GM21576 (cell line): ENCODE data around the gene COX5A.
"Not testable (repeated sequence)": the region's sequence is repeated elsewhere in the genome, so short reads cannot be mapped to it uniquely, and the experiment has no call there.

Experiments
- ATAC-seq: cut with Tn5 transposase; IDR thresholded peaks from one replicate; pipeline ENCODE4 v1.9.1; 2021; ENCODE audit warnings: mild to moderate bottlenecking, moderate library complexity; ENCODE audit not compliant: unreplicated experiment

Gene COX5A

DNA sequence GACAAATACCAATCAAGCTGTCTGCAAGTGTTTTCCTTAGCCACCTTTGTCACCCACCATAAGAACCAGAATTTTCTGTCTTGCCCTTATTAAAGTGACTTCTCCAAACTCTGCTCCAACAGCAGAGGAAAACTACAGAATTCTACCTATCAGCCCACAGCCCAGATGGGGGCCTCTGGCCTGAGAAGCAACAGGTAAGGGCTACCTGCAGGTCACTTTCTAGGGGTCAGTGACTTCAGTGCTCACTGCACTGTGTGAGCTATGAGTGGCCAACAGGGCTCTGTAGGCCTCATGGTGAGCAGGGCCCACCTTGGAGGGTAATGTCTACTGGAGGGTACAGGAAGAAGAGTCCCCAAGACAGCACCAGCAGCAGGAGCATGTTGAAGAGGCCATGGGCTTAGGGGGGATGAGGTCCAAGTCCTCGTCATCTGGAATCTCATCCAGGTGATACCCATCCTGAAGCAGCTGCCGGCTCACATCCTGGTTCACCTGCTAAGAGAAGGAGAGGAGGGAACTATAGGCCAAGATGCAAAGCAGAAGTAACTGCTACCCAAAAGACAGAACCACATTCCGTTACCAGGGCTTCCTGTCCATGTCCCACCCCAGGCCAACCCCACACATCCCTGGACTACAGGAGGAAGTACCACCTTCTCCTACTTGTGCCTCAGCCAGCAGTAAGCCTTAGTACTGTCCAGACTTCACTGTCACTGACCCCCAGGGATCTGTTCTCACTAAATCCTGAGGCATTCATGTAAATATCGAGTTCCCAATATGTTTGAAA is 35.4 kb downstream of the COX5A start:
- no peak for ATAC-seq

DNA sequence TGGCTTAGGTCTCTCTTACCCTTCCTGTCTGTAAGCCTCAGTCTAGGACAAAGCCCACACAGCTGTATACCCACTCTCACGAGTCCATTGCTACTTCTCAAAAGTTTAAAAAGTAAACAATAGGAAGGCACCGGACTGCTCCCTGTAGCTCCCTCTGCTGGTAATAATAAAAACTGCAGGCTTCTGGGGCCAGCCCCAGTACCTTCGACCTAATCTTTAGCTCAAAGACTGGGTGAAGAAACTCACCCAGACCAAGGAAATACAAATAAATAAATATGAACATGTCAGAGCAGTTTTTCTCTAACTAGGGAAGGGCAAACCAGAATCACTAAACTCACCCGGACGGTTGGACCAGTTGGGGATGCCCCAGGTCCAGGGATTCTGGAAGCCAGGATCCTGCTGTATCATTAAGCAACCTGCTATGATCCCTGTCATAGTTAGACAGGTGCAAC is 36.2 kb downstream of the COX5A start:
- no peak for ATAC-seq

DNA sequence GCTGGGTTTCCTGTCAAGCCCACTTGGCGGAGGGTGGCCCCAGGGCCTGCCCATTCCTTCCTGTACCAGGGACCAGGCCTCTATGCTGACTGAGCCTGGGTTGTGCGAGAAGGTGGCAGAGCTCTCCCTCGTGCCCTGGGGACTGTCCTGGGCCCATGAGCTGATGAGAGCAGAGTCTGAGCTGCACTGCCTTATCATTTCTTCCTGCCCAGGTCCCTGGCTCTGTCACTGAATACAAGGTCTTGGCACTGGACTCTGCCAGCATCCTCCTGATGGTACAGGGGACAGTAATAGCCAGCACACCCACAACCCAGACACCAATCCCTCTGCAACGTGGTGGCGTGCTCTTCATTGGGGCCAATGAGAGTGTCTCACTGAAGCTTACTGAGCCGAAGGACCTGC is 40.6 kb downstream of the COX5A start:
- ATAC-seq, result no peak

DNA sequence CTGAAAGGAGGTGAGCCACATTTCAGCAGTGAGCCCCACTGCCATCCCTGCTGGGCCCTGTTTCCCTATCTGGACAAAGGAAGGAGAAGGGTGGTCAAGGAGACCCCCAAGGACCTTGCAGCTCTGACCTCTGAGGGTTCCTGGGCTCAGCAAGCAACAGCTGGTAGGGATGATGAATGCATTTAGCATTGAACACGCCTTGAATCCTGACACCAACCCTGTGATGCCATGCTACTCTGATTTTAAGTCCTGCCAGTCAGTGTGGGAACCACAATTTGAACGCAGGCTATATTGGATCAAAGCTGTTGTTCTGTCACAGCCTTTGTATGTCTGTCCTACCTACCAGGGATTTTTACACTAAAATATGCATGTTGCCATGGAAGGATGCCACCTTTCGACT is 41.6 kb downstream of the COX5A start:
- ATAC-seq, result no peak

DNA sequence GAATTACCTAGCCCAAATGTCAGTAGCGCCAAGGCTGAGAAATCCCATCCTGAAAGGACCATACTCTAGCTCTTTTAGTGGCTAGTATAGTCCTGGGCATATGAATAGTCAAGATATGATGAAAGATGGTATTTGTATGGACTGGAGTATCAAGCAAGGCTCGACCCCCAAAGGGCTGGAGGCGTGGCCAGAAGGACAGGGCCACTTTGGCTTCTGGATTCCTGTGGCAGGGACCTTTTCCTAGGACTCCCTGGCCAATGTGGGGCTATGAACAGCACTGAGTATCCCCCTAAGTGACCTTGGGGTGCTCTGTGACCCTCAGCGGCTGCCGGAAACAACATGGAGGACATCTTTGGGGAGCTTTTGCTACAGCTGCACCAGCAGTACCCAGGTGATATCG is 42.0 kb downstream of the COX5A start:
- no peak for ATAC-seq

DNA sequence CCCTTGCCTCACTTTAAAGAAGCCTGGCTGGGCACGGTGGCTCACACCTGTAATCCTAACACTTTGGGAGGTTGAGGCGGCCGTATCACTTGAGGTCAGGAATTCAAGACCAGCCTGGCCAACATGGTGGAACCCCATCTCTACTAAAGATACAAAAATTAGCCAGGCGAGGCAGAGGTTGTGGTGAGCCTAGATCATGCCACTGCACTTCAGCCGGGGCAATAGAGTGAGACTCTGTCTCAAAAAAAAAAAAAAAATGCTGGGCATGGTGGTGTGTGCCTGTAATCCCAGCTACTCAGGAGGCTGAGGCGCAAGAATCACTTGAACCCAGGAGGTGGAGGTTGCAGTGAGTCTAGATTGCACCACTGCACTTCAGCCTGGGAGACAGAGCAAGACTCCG is 43.5 kb downstream of the COX5A start:
- ATAC-seq, result not testable (repeated sequence)

DNA sequence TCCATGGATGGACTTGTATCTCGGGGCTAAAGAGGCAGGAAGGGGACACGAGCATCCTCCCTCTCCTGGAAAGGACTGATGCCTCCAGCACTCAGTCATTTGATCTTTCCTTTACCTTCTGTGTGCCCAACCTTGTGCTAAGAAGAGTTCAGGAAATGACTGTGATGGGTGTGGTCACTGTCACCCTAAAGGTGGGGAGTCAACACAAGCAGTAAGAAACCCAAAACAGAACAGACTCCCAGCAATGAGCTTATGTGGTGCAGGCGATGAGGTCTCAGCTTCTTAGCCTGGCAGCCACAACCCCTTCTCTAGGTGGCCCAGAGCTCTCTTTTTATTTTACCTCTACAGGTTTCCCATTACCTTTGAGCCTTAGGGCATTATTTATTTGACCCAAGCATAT is 44.2 kb downstream of the COX5A start:
- ATAC-seq, result no peak

DNA sequence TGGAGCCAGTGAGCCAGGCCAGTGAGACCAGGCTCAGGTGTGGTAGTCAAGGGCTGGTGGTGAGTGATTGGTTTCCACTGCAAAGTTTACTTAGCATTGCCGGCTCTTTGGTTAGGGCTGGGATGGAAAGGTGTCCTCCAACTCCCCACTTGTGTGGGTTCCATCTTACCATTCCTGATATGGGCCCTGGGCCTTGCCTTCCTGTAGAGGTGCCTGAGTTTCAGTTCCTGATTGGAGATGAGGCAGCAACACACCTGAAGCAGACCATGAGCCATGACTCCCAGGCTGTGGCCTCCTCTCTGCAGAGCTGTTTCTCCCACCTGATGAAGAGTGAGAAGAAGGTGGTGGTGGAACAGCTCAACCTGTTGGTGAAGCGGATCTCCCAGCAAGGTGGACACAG is 44.9 kb downstream of the COX5A start:
- ATAC-seq, result no peak

DNA sequence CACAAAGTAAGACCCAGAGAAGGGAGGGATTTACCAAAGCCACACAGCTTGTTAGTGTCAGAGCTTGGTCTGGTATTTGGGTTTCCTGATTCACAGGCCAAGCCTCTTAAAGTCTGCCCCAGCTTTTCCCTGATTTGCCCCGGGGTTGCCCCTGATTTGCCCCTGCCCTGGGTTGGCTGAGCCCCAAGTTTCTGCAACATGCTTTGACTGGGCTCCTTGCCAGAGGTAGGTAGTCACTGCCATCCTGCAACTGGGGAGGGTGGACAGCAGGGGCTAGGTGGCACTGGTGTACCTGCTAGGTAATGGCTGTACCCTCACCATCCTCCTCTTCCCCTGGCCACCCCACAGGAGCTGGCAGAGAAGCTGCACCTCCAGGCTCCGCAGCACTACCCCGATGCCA is 45.6 kb downstream of the COX5A start:
- no peak for ATAC-seq

DNA sequence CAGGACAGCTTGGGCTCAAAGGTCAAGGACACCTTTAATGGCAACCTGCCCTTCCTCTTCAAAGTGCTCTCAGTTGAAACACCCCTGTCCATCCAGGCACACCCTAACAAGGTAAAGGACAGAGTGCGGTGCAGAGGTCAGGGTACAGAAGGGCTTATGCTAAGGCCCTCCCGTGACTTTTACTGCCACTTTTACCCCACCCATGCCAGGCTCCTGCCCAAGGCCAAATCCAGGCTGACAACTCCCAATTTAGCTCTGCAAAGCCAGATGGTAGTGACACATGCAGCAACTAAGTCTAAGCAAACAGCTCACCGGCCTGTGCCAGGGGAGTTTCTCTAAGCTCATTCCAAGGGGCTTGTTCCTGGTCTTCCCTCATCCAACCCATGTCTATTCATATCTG is 46.4 kb downstream of the COX5A start:
- ATAC-seq, result no peak

DNA sequence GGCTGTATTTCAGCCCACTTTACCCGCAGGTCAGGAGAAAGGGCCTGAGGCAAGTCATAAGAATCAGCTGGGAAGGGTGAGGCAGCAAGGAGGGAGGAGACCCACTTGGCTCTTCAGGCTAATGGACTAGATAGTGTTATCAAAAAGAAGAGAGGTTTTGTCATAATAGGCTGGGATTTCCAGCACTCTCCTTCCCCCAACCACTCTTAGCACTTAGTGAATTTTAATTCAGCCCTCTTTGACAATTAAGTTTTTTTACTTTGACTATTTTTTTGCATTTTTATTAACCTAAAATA is 47.3 kb downstream of the COX5A start:
- ATAC-seq, result no peak

DNA sequence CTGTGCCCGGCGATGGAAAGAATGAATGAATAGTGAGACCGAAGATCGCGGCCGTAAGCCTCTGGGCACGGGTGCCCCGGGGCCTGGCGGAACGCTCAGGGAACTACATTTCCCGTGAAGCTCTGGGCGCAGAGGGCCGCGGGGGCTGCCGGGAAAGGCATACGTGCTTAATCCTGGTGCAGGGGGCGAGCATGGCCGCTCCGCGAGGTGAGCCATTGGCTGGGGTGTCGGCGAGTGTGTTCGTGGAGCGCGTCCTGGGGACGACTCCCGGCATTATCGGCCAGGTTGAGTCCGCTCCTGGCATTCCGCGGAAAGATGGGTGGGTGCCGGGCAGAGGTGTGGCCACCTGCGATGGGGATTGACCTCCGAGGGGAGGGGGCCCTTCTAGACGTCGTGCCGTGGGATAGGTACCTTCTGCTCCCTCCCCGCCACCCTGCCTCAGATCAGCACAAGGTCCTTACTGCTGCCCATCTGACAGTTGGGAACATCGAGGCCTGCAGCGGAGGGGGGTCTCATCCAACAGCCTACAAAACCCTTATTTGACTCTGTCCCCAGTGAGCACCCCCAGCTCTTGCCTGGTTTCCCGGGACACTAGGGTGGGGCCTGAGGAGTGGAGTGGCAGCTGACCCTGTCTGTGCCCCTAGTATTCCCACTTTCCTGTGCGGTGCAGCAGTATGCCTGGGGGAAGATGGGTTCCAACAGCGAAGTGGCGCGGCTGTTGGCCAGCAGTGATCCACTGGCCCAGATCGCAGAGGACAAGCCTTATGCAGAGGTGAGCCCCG is 47.8 kb downstream of the COX5A start, which contains the start of gene MPI:
TSS of gene MPI (plus strand) at position 160 of the 782 bp plus-strand sequence. CDS start at position 192, 32 bp downstream.
- peak; percentile 93 for ATAC-seq

DNA sequence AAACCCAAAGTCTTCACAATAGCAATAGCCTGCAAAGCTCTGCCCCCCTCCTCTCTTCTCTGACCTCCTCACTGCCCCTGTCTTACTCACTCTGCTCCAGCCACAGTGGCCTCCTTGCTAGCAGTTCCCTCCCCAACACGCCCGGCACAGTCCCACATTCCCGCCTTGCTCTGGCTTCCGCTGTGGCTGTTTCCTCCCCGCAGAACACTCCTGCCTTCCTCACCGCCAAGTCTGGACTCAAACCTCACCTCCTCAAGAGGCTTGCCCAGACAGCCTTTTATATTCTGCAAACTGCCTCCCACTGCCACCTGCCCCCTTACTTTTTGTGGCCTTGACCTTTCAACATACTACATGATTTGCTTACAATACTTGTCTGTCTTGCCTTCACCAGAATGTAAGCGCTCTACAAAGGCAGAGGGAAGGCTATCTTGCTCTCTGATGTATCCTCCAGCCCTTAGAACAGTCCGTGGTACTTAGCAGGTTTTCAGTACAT is 48.4 kb downstream of the COX5A start:
- ATAC-seq, result peak; percentile 16

DNA sequence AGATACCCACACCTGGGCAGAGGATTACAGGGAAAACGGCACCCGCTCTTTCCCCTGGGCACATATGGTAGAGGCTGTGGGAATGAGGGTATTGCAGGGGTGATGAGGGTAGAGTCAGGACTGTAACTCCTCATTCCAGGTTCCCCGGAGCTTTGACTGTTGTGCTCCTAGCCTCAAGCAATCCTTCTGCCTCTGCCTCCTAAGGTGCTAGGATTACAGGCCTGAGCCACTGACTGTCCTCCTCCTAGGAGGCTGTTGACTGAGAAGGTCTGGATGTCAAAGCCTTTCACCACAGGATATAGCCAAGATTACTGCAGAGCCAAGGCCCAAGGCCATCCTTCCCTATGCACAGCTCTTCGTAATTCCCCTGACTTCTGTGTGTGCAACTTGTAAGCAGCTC is 49.2 kb downstream of the COX5A start:
- ATAC-seq, result no peak

DNA sequence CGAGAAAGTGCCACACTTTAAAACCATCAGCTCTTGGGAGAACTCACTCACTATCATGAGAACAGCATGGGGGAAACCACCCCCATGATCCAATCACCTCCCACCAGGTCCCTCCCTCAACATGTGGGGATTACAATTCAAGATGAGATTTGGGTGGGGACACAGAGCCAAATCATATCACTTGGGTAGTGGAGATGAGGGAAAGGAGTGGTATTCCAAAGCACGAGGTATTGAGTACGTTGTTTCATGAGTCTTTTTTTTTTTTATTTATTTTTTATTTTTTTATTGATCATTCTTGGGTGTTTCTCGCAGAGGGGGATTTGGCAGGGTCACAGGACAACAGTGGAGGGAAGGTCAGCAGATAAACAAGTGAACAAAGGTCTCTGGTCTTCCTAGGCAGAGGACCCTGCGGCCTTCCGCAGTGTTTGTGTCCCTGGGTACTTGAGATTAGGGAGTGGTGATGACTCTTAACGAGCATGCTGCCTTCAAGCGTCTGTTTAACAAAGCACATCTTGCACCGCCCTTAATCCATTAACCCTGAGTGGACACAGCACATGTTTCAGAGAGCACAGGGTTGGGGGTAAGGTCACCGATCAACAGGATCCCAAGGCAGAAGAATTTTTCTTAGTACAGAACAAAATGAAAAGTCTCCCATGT is 50.2 kb downstream of the COX5A start:
- ATAC-seq, result not testable (repeated sequence)

DNA sequence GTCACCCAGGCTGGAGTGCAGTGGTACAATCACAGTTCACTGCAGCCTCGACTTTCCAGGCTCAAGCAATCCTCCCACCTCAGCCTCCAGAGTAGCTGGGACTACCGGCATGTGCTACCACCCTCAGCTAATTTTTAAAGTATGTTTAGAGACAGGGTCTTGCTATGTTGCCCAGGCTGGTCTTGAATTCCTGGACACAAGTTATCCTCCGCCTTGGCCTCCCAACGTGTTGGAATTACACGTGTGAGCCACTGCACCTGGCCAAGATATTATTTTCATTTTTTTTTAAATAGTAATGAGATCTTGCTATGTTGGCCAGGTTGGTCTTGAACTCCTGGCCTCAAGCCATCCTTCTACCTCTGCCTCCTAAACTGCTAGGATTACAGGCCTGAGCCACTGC is 52.4 kb downstream of the COX5A start:
- no peak for ATAC-seq

DNA sequence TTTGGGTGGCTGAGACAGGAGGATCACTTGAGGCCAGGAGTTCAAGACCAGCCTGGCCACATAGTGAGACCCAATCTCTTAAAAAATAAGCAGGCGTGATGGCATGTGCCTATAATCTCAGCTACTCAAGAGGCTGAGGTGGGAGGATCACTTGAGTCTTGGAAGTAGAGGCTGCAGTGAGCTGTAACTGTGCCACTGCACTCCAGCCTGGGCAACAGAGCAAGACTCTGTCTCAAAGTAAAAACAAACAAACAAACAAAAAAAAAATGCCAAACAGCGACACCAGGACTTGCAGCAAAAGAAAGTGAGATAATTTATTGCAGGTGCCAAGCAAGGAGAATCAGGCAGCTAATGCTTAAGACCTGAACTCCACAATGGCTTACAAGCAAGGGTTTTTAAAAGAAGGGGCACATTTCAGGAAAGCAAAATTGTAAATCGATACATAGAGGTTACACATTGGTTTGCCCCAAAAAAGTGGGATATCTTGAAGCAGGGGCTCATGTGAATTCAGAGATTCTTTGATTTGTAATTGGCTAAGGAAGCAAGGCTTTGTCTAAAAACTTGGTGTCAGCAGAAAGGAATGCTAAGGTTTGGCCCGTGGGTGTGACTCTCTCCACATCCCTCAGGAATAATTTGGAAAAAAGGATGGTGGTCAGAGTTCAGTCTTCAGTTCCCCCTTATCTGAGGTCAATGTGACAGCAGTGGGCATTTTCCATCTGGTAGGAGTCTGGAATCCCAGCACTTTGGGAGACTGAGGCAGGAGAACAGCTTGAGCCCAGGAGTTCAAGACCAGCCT is 53.2 kb downstream of the COX5A start:
- no peak for ATAC-seq

DNA sequence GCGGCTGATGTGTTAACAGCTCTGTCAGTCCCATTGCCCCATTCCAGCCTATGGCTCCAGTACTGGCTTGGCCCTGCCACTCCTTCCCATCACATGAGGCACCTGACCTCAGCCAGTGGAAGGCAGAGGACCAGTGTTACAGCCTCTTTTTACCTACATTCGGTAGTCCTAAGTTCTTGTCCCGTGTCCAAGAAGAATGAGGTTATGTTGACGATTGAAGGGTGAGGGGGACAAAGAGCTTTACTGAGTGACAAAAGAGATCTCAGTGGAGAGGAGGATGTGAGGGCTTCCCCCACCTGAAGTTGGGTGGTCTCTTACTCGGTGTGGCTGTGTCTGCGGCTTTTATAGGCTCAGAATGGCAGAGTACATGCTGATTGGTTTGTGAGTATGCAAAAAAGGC is 55.3 kb downstream of the COX5A start:
- ATAC-seq, result no peak

DNA sequence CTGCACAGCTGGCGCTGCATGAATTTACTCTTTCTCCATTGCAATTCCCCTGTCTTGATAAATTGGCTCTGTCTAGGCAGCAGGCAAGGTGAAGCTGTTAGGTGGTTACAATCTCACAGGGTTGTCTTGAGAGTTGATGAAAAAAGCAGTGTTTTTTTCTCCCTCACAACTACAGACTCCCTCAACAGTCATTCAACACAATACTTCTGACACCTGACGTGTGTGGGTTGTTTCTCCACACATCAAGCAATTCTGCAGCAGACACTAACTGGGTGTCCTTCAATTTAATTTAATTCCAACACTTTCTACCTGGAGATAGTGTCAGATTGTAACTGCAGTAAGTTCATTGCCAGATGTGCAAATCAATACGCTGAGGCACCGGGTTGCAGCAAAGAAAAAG is 59.6 kb downstream of the COX5A start:
- ATAC-seq, result no peak

DNA sequence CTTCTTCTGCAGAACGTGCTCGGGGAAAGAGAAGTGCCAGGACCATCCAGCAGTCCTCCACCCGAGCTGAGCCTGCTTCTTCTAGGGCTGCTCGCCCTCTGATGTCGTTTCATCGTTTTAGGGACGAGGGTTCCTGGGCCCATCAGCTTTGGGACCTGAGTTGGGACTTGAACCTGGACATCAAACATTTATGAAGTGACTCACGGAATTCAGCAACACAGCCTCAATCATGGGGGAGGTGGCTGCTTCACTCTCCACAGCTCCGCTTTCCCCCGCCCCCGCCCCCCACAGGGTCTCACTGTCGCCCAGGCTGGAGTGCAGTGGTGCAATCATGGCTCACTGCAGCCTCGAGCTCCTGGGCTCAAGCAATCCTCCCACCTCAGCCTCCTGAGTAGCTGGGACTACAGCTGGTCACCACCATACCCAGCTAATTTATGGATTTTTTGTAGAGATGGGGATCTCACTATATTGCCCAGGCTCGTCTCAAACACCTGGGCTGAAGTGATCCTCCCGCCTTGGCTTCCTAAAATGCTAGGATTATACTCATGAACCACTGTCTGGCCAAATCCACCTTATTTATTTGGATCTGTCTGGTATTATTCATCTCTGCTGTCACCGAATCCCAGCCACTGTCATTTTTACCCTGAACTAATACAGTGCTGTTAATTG is 64.0 kb downstream of the COX5A start:
- no peak for ATAC-seq
